ENCODE results near the gene KIAA1210. TPM values are rescaled to one million over a fixed set of nuclear protein-coding genes. Genes with fewer than 3 reads are reported as not detected.
"Not testable (repeated sequence)": the region's sequence is repeated elsewhere in the genome, so short reads cannot be mapped to it uniquely, and the experiment has no call there.

KIAA1210 gene
- total RNA-seq, 1 experiment from 2014 or later: 0.09 TPM

GRCh38 chrX:119036107-119037029 is 91.2 kb downstream of the KIAA1210 start:
- DNase-seq: no peak
- BruUV-seq (replicated peaks): no TSS peak
- CTCF ChIA-PET: interaction anchor here (0.6 kb wide), 1 partner anchor 218 kb away, joined by 3 read pairs; no protein-coding TSS in a partner anchor
- no peak for TF ChIP-seq CTCF (IDR thresholded peaks at IDR 0.05; ENCODE audit: unreplicated experiment)
- Mint-ChIP-seq H3K4me1 (ENCODE audit: low read depth, unreplicated experiment) (peaks cover 8% of the 10 kb centered on the region), H3K36me3 (ENCODE audit: insufficient read depth, unreplicated experiment) (no peaks in the 10 kb centered on the region), H3K4me3 (ENCODE audit: low read depth, unreplicated experiment) (no peak overlapping the region), H3K9me3 (ENCODE audit: low read depth, unreplicated experiment) (no peaks in the 10 kb centered on the region), H3K27ac (ENCODE audit: unreplicated experiment) (no peak overlapping the region), H3K27me3 (ENCODE audit: unreplicated experiment) (peaks cover 22% of the 10 kb centered on the region)
- intact Hi-C loops (cut with micrococcal nuclease; ENCODE audit: unreplicated experiment): no loop called here

- DNase-seq: no peak
- intact Hi-C loops (cut with micrococcal nuclease; ENCODE audit: unreplicated experiment): no loop called here
- no TSS peak for BruUV-seq (replicated peaks)
- Mint-ChIP-seq H3K36me3 (ENCODE audit: insufficient read depth, unreplicated experiment) (no peaks in the 10 kb centered on the region), H3K27ac (ENCODE audit: unreplicated experiment) (no peak overlapping the region), H3K27me3 (ENCODE audit: unreplicated experiment) (peaks cover 28% of the 10 kb centered on the region), H3K4me3 (ENCODE audit: low read depth, unreplicated experiment) (no peak overlapping the region), H3K9me3 (ENCODE audit: low read depth, unreplicated experiment) (no peaks in the 10 kb centered on the region), H3K4me1 (ENCODE audit: low read depth, unreplicated experiment) (no peaks in the 10 kb centered on the region)
- TF ChIP-seq CTCF (IDR thresholded peaks at IDR 0.05; ENCODE audit: unreplicated experiment): no peak
- CTCF ChIA-PET: no interaction called here
Observed at GRCh38 chrX:119030990-119031389, 96.6 kb downstream of the KIAA1210 start.

- H3K4me1 Mint-ChIP-seq (ENCODE audit: low read depth, unreplicated experiment); H3K4me3 Mint-ChIP-seq (ENCODE audit: low read depth, unreplicated experiment); H3K36me3 Mint-ChIP-seq (ENCODE audit: insufficient read depth, unreplicated experiment); H3K27ac Mint-ChIP-seq (ENCODE audit: unreplicated experiment); intact Hi-C loops (cut with micrococcal nuclease; ENCODE audit: unreplicated experiment); H3K9me3 Mint-ChIP-seq (ENCODE audit: low read depth, unreplicated experiment); DNase-seq; BruUV-seq (replicated peaks): not testable (repeated sequence)
- peaks cover 28% of the 10 kb centered on the region for H3K27me3 Mint-ChIP-seq (ENCODE audit: unreplicated experiment)
- CTCF ChIA-PET: interaction anchor here (0.6 kb wide), 1 partner anchor 98 kb away, joined by 5 read pairs; no protein-coding TSS in a partner anchor
Observed at GRCh38 chrX:119029656-119030055, 98.0 kb downstream of the KIAA1210 start.

GRCh38 chrX:119028733-119029330 is 98.8 kb downstream of the KIAA1210 start:
- intact Hi-C loops (cut with micrococcal nuclease; ENCODE audit: unreplicated experiment): no loop called here
- TF ChIP-seq CTCF (IDR thresholded peaks at IDR 0.05; ENCODE audit: unreplicated experiment): no peak
- Mint-ChIP-seq H3K27ac (ENCODE audit: unreplicated experiment) (no peak overlapping the region), H3K4me1 (ENCODE audit: low read depth, unreplicated experiment) (no peaks in the 10 kb centered on the region), H3K9me3 (ENCODE audit: low read depth, unreplicated experiment) (no peaks in the 10 kb centered on the region), H3K36me3 (ENCODE audit: insufficient read depth, unreplicated experiment) (no peaks in the 10 kb centered on the region), H3K27me3 (ENCODE audit: unreplicated experiment) (peaks cover 22% of the 10 kb centered on the region), H3K4me3 (ENCODE audit: low read depth, unreplicated experiment) (no peak overlapping the region)
- DNase-seq: no peak
- CTCF ChIA-PET: no interaction called here
- BruUV-seq (replicated peaks): no TSS peak

Other genes starting within 250 kb of the KIAA1210 start
- gene LONRF3, start 153.2 kb downstream of the KIAA1210 start, total RNA-seq (2022): 6.7 and 9.5 TPM in 2 replicates
- gene CT47C1, start 54.8 kb downstream of the KIAA1210 start, total RNA-seq (2022): not detected in 2 replicates
- gene PGRMC1, start 108.5 kb upstream of the KIAA1210 start, total RNA-seq (2022): 121 and 126 TPM in 2 replicates

Data from Calu3 (cell line).